Frontal cortex (tissue), 4 donors: ENCODE measurements around the gene PTPRN2. TPM values are rescaled to one million over a fixed set of nuclear protein-coding genes. Genes with fewer than 3 reads are reported as not detected.

ENCODE experiments used
- DNase-seq, 2 donors: peaks; one replicate each; pipeline ENCODE4 v3.0.0; 2012; ENCODE audit warnings: low spot score in 2 of 2
- FAIRE-seq: peaks from 2 replicates; lab custom pipeline; 2012; peaks lifted over from hg19 to GRCh38; lab: Jason Lieb, UNC
- total RNA-seq: library from RNA; depleted of rRNA; stranded (reverse); fragments of >200 nt; gene quantifications from one replicate; pipeline ENCODE4 v1.2.3, GENCODE V29; 2014
- donor health status: control.
- donor health status: control.
- donor health status: control.

PTPRN2 gene
- total RNA-seq, 1 donor from 2014 or later = 52.2 TPM

GRCh38 chr7:158603773-158604755, 16.4 kb upstream of the PTPRN2 start:
- DNase-seq (no peak), FAIRE-seq (no peak)

DNA sequence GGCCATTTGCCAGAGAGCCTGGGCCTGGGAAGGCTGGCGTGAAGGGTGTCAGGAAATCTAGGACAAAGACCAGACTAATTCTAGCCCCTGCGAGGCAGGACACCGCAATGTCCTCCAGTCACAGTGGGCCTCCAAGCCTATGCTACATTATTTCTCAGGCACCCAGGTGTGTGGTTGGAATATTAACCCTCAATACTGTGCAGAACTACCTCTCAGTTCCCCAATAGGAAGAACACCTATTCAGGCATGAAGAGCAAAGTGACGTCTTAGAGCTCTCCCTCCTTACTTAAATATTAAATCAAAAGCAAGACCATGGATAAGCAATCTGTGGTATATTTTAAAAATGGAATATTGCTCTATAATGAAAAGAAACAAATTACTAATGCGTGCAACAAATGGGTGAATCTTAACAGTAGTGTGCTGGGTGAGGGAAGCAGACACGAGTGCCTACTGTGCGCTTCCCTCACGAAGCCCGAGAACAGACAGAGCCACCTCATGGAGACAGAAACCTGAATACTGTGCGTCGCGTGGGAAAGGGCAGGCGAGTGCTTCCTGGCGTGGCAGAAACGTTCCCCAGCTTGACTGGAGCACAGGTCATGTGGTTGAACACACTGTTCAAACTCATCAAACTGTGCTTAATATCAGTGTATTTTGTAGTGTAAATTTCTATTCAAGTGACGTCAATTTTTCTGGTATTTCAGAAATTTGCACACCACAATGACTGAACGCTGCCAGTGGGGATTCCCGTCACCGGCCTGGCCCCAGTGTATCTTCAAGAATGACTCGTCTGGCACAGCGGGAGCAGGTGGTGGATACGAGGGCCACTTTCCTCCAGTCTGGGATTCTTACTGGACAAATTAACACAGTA, 15.5 kb upstream of the PTPRN2 start:
- DNase-seq (no peak), FAIRE-seq (no peak)

- FAIRE-seq = no peak
- DNase-seq = no peak
Measured at GRCh38 chr7:158602041-158602440, 14.4 kb upstream of the PTPRN2 start.

DNA sequence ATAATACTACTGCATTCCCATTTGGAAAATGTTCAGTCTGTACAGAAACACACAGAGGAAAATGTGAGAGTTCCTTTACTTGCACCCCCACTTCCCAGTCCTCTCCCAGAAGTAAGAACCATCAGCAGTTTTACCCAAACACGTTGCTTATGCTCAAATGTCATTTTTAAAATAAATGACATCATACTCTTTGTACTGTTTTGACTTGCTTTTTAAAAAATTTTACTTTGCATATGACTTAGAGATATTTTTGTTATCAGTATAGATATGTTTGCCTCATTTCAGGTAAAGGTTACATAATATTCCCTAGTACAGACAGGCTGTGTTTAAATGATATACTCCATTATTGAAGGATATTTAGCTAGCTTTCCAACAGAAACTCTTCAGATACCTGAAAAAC, 13.5 kb upstream of the PTPRN2 start:
- DNase-seq = no peak
- no peak for FAIRE-seq

- DNase-seq = no peak
- FAIRE-seq = no peak
Measured at GRCh38 chr7:158596745-158597144, 9.1 kb upstream of the PTPRN2 start.

DNA sequence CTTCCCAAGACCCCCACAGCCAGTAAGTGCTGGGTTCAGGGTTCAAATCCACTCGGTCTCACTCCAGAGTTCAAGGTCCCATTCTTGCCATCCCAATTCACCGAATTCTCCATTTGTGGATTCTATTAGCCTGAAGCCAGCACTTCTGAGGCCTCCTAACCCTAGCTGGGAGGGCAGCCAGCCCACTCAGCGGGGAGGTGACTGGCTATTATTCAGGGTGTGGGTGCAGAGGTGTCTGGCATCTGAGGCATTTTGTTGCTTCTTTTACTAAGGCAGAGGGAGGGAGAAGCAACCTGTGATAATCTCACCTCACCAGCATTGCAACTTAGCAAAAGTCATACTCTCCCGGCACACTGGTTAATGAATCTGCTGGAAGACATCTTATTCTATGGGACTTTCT, 8.7 kb upstream of the PTPRN2 start:
- FAIRE-seq (no peak), DNase-seq (no peak)

- DNase-seq (no peak), FAIRE-seq (no peak)
Measured at GRCh38 chr7:158595068-158595467, 7.4 kb upstream of the PTPRN2 start.

DNA sequence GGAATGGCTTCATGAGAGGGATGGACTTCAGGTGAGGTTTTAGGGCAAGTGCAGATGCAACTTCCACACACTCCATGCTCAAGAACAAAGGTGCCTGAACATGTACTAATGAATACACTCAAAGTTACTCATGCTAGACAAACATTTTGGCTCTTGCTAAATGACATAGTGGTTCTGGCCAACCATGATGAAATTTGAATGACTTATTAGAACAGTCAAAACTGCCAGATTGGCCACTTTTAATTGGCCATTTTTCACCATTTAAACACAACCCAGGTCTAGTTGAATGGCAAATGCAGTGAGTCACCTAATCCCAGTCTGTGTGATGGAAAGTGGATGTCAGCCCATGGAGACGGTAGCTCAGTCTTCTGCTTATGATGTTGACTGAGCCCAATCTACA, 4.9 kb upstream of the PTPRN2 start:
- DNase-seq (no peak), FAIRE-seq (no peak)

- FAIRE-seq = no peak
- no peak for DNase-seq
Measured at GRCh38 chr7:158591944-158592343, 4.3 kb upstream of the PTPRN2 start.

GRCh38 chr7:158590181-158590530, 2.5 kb upstream of the PTPRN2 start:
- FAIRE-seq = no peak

GRCh38 chr7:158589653-158590052, 2.0 kb upstream of the PTPRN2 start:
- no peak for FAIRE-seq

More at GRCh38 chr7:158590181-158590530, 2.5 kb upstream of the PTPRN2 start:
- no peak for DNase-seq

GRCh38 chr7:158588878-158589442, 1.3 kb upstream of the PTPRN2 start:
- DNase-seq = no peak
- FAIRE-seq = no peak

More at GRCh38 chr7:158589653-158590052, 2.0 kb upstream of the PTPRN2 start:
- no peak for DNase-seq

- peak in 1 of 2 donors; percentile 52 for DNase-seq
Measured at GRCh38 chr7:158588085-158588877, 658 bp upstream of the PTPRN2 start.

GRCh38 chr7:158586499-158587161, 993 bp downstream of the PTPRN2 start:
- no peak for FAIRE-seq
- peak in 1 of 2 donors; percentile 49 for DNase-seq

More at GRCh38 chr7:158588085-158588877, 658 bp upstream of the PTPRN2 start:
- no peak for FAIRE-seq

GRCh38 chr7:158585721-158586498, 1.7 kb downstream of the PTPRN2 start:
- DNase-seq (no peak), FAIRE-seq (no peak)

DNA sequence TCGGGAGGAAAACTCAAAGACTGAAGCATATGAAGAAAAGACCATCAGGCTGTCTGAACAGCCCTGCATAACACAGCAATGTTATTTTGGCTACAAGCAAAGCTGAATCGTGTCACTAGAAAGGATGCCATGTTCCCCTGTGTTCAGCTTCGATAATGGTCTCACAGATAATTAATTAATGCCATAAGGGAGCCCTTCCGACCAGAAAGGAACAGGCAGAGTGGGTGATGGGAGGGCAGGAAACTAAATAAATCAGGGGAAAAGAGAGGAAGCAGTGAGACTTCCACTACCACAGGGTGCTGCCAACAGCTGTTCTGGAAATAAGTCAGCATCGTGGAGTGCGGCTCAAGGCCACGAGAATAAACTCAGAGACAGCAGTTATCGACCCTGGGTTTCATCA, 3.2 kb downstream of the PTPRN2 start:
- no peak for FAIRE-seq

GRCh38 chr7:158583810-158584209, 3.8 kb downstream of the PTPRN2 start:
- DNase-seq (no peak), FAIRE-seq (no peak)

More for the DNA sequence above, 3.2 kb downstream of the PTPRN2 start:
- no peak for DNase-seq

DNA sequence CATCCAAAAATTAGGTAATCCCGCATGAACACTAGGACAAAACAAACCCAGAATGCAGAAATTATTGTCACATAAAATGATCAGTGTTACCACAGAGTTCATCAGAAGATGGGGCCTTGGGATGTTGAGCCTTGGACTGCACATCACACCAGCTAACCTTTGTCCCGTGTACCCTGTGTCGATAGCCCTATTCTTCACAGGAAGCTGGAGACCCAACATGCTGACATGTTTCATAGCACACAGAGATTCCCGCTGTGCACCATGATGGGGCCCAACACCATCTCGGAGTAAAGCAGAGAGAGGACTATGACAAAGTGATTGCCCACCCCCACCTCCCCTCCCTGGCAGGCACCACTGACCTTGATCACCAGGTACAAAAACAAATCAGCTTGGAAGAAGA, 4.5 kb downstream of the PTPRN2 start:
- FAIRE-seq (no peak), DNase-seq (no peak)
